Ramos (cell line): ENCODE data around the gene PPP1R3A.
"Not testable (repeated sequence)": the region's sequence is repeated elsewhere in the genome, so short reads cannot be mapped to it uniquely, and the experiment has no call there.

Source experiments
- in situ Hi-C: fragments of 300-500 bp; cut with MboI; formaldehyde crosslinking; loops from one replicate; pipeline ENCODE4 v1.14.3; 2022; ENCODE audit warnings: low sequenced_read_pairs; ENCODE audit not compliant: unreplicated experiment

PPP1R3A gene, protein sequence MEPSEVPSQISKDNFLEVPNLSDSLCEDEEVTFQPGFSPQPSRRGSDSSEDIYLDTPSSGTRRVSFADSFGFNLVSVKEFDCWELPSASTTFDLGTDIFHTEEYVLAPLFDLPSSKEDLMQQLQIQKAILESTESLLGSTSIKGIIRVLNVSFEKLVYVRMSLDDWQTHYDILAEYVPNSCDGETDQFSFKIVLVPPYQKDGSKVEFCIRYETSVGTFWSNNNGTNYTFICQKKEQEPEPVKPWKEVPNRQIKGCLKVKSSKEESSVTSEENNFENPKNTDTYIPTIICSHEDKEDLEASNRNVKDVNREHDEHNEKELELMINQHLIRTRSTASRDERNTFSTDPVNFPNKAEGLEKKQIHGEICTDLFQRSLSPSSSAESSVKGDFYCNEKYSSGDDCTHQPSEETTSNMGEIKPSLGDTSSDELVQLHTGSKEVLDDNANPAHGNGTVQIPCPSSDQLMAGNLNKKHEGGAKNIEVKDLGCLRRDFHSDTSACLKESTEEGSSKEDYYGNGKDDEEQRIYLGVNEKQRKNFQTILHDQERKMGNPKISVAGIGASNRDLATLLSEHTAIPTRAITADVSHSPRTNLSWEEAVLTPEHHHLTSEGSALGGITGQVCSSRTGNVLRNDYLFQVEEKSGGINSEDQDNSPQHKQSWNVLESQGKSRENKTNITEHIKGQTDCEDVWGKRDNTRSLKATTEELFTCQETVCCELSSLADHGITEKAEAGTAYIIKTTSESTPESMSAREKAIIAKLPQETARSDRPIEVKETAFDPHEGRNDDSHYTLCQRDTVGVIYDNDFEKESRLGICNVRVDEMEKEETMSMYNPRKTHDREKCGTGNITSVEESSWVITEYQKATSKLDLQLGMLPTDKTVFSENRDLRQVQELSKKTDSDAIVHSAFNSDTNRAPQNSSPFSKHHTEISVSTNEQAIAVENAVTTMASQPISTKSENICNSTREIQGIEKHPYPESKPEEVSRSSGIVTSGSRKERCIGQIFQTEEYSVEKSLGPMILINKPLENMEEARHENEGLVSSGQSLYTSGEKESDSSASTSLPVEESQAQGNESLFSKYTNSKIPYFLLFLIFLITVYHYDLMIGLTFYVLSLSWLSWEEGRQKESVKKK

DNA sequence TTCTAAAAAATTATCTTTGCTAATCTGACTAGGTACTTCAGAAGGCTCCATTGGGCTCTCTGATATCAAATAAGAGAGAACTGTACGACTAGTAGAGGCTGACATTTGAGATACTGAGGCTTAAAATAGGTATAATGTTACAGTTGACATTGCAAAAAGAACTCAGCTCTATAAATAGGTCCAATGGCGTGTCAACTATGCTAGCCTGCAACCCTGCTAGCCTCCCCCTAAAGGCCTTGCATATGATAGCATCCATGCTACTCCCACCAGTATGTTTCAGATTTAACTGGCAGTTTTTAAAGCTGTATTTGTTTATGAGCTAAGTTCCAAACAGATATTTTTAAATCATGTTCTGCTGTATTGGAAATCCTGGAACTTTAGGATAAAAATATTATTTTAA lies at the start of gene PPP1R3A:
Gene PPP1R3A (minus strand): TSS at position 64 of the 400 bp plus-strand sequence. CDS start 13 bp downstream, at position 51.
- in situ Hi-C loops, result no loop called here

DNA sequence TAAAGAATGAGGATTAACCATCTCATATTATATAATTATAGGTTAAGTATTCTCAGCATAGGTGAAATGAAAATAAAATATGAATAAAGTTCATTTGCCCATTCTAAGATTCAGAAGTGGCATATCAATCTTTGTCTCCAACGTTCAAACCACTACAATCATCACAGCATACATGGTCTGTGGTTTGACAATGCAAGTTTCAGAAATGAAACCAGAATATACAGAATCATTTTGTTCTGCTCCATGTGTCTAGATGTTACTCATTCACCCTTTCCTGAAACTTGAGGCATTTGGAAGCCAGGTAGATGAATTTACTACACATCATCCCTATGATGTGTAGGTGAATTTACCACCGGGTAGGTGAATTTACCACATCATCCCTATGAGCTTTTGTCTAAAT lies 44.5 kb upstream of the PPP1R3A start:
- in situ Hi-C loops, result no loop called here

DNA sequence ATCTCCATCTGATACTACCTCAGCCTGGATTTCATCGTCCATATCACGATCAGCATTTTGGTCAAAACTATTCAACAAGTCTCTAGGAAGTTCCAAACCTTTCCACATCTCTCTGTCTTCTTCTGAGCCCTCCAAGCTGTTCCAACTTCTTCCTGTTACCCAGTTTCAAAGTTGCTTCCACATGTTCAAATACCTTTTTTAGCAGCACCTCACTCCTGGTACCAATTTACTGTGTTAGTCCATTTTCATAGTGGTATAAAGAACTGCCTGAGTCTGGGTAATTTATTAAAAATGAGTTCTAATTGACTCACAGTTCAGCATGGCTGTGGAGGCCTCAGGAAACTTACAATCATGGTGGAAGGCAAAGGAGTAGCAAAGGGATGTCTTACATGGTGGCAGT lies 41.1 kb upstream of the PPP1R3A start:
- in situ Hi-C loops, result no loop called here

DNA sequence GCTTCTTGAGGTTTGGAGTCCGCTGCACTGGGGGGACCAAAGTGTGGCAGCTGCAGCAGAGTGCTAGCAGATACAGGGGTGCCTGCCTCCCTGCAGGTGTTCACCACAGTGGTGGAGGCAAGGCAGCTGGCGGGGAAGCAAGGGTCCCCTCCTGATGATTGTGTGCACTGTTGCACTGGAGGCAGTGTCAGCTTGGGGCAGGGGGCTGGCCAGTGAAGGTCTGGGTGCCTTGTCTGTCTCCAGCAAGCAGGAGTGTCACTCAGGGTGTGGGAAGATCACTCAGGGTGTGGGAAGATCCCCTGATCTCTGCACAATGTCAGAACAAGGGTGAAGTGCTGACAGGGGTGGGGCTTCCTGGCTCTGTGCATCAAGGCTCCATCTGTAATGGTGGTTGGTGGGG lies 36.3 kb upstream of the PPP1R3A start:
- in situ Hi-C loops, result no loop called here

DNA sequence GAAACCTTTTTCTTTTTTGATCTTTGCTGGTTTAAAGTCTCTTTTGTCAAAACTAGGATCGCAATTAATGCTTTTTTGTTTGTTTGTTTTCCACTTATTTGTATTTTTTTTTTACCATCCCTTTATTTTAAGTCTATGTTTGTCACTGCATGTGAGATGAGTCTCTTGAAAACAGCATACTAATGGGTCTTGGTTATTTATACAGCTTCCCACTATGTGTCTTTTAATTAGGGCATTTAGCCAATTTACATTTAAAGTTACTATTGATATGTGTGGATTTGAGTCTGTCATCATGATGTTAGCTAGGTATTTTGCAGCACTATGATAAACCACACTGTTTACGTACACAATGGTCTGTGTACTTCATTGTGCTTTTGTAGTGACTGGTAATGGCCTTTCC lies 34.7 kb upstream of the PPP1R3A start:
- in situ Hi-C loops, result no loop called here

DNA sequence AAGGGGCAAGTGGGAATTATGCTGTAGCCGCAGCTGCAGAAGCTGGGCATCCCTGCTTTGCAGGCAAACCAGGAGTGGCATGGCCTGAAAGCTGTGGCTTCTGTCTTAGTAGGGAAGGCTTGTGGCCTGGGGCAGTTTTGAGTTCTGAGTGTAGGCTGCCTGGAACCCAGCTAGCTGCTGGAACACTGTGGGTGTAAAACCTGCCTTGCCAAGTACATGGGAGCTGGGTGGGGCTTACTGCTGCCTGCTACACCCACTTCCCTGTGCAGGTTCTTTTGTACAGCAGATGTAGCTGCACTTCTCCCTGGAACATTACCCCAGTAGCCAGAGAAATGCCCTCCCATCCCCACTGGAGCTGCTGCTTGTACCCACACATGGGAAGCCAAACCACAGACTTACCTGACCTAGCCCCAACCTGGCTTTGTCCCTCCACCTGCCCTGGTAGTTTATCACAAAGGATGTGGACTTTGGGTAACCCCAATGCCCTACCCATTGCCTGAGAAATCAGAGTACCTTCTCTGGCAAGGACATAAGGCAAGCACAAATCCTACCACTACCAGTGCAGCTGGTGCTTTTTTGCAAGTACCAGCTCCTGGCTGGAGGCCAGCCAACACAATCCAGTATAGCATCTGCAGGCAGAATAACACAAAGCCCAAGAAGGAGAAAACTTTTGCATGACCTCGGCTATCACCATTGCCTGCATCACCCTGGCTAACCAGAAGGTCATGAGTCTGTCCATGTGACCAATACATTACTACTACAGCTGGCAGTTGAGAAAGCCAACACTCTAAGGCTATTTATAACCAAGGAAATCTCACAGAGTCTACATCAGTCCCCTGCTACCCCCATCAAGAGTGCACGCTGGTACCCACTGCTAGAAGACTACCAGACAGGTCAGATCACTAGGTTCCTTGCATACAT lies 26.5 kb upstream of the PPP1R3A start:
- in situ Hi-C loops, result no loop called here

DNA sequence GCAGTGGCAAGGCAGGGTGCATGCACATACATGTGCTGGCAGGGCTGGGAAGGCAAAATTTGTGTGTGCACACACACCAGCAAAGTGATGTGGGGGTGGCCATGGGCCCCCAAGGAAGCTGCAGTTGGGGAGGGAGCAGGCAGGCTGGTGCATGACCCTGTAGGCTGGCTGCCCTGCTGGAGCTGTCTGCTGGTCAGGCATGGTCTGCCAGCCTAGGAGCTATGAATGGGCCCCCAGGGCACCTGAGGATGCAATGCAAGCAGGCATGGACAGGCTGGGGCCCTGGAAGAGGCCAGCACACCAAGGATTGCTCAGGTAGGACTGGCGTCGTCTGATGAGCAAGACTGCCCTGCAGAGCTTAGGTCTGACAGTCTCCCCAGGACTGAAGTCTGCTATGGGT lies 18.2 kb upstream of the PPP1R3A start:
- in situ Hi-C loops, result no loop called here

DNA sequence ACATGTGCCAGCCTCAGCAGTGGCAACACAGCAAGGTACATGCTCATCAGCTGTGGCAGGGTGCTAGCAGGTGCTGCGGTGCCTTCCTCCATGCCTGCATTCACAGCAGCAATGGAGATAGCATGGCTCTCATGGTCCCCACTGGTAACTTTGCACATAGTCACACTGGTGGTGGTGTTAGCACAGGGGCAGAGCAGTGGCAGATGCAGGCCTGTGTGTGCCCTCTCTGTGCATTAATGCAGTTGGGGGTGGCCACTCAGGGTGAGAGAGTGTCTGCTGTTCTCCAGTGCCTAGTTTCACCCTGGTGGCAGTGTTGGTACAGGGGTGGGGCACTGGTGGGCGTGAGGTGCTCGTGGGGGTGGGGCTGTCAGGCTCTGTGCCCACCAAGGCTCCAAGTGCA lies 17.7 kb upstream of the PPP1R3A start:
- in situ Hi-C loops, result no loop called here

DNA sequence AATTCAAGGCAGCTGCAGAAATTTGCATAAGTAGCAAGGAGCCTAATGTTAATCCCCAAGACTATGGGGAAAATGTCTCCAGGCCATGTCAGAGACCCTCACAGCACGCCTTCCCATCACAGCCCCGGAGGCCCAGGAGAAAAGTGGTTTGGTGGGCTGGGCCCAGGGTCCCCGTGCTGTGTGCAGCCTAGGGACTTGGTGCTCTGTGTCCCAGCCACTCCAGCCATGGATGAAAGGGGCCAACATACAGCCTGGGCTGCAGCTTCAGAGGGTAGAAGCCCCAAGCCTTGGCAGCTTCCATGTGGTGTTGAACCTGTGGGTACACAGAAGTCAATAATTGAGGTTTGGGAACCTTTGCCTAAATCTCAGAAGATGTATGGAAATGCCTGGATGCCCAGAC lies 10.6 kb upstream of the PPP1R3A start:
- in situ Hi-C loops, result not testable (repeated sequence)

DNA sequence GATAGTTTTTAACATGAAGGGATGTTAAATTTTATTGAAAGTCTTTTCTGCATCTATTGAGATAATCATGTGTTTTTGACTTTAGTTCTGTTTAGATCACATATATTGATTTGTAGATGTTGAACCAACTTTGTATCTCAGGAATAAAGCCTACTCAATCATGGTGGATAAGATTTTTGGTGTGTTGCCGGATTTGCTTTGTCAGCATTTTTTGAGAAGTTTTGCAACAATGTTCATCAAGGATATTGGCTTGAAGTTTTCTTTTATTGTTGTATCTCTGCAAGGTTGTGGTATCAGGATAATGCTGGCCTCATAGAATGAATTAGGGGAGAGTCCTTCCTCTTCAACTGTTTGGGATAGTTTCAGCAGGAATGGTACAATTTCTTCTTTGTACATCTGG lies 9.3 kb upstream of the PPP1R3A start:
- in situ Hi-C loops, result no loop called here

DNA sequence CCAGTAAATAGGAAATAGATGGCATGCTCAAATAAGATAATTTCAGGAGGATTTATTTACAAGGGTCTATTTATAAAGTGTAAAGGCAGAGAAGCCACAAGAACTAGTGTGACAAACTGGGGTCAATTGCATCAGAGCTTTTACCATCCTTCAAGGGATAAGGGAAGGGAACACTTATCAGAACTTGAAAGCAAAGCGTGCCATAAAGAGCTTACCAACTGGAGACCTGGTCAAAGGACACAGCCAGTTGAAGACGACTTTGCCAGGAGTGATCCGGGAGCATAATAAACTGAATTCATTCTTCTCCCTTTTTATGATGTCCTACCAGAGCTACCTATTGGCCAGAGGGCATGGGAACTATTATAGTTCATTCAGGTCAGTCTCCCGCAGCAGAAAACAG lies 3.2 kb upstream of the PPP1R3A start:
- in situ Hi-C loops, result no loop called here

DNA sequence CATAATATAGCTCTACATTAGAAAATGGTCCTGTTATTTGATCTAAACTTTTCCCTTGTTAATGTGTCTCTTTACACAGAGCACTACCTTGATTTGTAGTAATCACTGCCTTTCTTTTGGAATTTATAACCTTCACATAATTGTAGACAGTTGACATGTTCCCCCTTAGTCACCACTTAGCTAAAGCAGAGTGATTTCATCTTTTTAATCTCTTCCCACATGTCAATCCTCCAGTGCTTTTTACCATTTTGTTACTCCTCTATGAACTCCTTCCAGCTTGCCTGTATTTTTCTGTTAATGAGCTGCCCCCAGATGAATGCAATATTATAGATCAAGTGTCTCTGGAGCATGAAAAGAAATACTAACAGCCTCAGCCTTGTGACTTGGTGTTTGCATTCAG lies 2.6 kb upstream of the PPP1R3A start:
- in situ Hi-C loops, result no loop called here

DNA sequence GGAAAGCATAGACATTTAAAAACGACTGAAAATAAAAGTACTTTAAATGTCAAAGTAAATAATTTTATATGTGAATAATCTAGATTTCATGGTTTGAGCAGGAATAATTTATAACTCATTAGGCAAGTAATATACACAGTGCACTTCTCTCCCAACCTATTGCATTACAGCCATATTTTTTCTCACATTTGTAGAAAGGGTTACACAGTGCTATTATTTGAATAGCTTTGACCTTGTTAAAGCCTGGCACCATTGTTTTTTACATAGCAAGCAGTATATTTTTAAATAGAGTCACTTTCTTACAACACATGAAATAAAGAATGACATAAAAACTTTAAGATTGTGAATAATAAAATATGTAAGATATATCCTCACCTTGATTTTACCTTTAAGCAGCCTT lies 969 bp downstream of the PPP1R3A start:
- in situ Hi-C loops, result no loop called here

DNA sequence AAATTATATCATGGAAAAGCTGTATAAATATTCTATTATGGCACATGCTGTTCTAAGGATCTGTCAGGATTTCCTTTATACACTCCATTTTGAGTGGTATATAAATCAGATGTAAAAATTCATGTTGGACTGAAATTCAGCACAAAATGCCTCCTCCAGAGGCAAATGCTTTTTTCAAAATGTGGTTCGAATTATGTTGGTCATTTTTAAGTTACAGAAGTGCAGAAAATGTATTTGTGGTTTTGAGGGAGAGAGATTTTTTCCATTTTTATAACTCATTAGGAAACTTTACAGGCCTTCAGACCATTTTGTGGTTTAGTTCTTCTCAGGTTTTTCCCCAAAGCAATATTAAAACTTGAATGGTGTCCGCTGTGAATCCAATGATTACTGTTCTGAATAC lies 2.9 kb downstream of the PPP1R3A start:
- in situ Hi-C loops, result no loop called here

DNA sequence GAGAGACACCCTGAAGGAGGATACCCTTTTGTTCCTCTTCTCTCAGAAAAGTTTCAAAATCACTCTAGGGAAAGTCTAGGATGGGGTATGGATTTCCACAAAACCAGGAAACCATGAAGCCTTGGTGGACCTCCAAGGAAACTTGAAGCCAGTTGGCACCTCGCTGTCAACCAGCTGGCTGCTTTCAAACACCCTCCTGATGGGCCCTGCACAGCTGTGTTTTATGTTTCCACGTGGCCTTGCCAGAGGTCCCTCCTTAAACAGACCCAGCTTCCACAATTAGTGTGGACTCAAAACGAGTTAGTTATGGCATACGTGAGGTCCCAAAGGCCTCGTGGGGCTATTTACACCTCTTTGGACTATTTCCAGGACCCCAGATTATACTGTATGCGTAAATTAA lies 5.9 kb downstream of the PPP1R3A start:
- in situ Hi-C loops, result no loop called here

DNA sequence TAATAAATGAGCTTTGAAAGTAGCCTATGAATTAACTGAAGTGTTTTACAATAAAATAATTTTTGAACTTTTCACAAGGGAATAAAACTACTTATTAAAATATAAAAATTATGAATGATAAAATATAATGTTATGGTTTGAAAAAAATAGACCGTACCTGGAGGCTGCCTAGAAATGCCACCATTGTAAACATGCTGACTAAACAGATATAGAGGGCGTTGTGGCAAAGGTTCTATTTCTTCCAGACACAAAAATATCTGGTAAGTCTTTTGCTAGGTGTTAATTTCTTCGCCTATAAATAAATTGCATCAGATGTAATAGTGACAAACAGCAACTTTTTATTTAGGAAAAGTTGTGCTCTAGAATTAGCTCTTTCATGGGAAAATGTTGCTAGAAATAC lies 11.2 kb downstream of the PPP1R3A start:
- in situ Hi-C loops, result no loop called here

DNA sequence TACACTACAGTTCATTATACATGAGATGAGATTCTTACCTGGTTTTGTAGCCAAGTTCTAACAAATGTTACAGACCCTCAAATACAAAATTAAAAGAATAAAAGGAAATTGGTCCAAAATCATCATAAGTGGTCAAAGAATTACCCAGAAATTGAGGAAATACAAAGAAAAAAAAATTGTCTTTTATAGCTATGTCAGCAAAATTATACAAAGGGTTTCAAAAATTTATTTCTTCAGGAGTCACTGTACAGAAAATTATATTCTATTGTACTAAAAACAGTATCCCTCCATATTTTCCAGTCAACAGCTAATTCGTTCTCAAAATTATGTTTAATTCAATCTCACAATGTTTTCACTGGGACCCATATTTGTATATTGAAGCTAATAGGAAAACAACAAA lies 14.3 kb downstream of the PPP1R3A start:
- in situ Hi-C loops, result no loop called here

DNA sequence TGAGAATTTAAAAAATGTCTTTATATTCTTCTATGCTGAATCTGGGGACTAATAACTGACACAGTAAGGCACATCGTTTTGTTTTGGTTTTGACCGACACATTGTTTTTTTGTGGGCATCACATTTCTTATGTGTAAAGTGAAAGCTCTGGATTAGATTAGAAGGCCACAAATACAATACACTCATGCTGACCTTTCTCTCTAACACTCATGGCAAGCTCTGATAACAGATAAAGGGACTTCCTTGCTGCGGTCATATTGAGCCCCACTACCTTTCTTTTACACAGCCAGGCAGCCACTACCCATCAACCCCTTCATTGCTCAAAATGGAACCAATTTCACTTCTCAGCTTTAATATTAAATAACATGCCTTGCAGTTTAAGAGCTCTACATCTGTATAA lies 26.0 kb downstream of the PPP1R3A start:
- in situ Hi-C loops, result no loop called here

DNA sequence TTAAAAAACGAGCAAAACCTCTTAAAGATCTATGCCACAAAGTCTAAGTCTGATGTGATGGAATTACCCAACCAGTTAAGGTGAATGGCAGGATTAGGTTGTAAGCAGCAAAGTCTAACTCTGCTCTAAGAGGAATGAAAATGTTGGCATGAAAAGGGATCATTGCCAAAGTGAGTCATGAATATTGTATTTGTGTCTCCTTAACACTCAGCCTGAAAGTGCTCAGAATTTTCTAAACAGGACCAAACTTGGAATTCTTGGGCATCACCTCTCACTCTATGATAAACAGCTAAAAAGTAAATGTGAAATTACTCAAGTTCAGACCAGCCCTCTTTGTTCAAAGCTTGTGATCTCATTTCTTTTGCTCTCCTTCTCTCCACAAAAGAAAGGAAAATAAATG lies 27.0 kb downstream of the PPP1R3A start:
- in situ Hi-C loops, result no loop called here

DNA sequence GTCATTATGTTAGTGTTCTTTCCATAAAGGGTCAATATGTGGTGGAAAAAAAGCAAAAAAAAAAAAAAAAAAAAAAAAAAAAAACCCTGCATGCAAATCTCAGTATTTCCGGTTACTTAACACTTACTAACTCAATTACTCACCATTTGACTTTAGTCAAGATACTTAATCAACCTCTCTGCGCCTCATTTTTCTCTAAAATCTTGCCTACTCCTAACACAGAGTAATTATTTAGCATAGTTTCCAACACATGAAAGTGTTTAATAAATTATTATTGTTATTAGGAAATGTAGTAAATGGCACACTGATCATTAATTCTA lies 27.8 kb downstream of the PPP1R3A start:
- in situ Hi-C loops, result no loop called here
